Measurements from ENCODE around the gene TMEM255A. TPM values are rescaled to one million over a fixed set of nuclear protein-coding genes. Genes with fewer than 3 reads are reported as not detected.

The TMEM255A gene
- total and polyA plus RNA-seq, 2 of the 4 experiments (the other 2 are of a cell fraction): 0.03 TPM; not detected in 1

DNA sequence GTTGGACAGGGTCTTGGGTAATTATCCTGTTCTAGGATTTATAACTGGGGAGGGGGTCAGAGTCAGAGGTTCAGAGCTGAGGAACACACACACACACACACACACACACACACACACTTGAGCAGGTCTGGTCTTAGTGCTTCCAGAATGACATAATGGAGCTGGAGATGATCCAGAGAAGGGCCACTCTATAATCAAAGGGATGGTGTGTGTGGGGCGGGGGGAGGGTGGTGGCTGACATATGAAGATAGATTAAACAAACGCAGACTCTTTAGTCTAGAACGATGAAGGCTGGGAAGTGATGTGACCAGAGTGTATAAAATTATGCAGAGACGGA lies 434 bp upstream of the TMEM255A start:
- Histone ChIP-seq H3K36me3 (ENCODE audit: control insufficient read depth, insufficient read depth, low read length) (no peaks in the 10 kb centered on the region), H4K5ac (ENCODE audit: low read depth, low read length) (no peak overlapping the region), H4K8ac (ENCODE audit: low read depth in 2 of 2, low read length in 2 of 2) (no peak overlapping the region), H3K23ac (ENCODE audit: low read depth, low read length) (no peak overlapping the region), H3K4me2 (ENCODE audit: low read depth, low read length) (no peak overlapping the region), H2BK120ac (ENCODE audit: low read depth, low read length) (no peak overlapping the region), H3K79me1 (ENCODE audit: low read depth in 1 of 2, low read length in 2 of 2) (no peaks in the 10 kb centered on the region), H3K4me3 (ENCODE audit: insufficient read depth, low read depth, low read length) (no peak overlapping the region), H3K9me3 (ENCODE audit: control insufficient read depth, insufficient read depth, low read length) (peaks cover 2% of the 10 kb centered on the region; the same call in 1 of the 2 replicates), H3K27ac (ENCODE audit: insufficient read depth, low read length) (no peak overlapping the region), H3K56ac (ENCODE audit: extremely low read depth, insufficient read depth, low read length) (no peak overlapping the region), H3K14ac (replicated peaks; ENCODE audit: low read depth, low read length) (no peak overlapping the region), H3K9me1 (ENCODE audit: insufficient read depth, low read length) (no peaks in the 10 kb centered on the region), H3K9ac (ENCODE audit: low read depth, low read length) (no peak overlapping the region), H3K4ac (ENCODE audit: low read depth, low read length) (no peak overlapping the region), H2BK15ac (ENCODE audit: low read depth, low read length) (no peak overlapping the region), H3K18ac (ENCODE audit: low read depth, low read length) (no peak overlapping the region), H2AFZ (replicated peaks; ENCODE audit: low read length, poor library complexity) (no peak overlapping the region), H3K4me1 (ENCODE audit: control insufficient read depth, insufficient read depth, low read length) (no peaks in the 10 kb centered on the region), H2BK5ac (ENCODE audit: low read depth, low read length, poor library complexity, severe bottlenecking) (no peak overlapping the region), H2AK9ac (replicated peaks; ENCODE audit: low read depth, low read length, poor library complexity) (no peak overlapping the region), H3K27me3 (ENCODE audit: control insufficient read depth, insufficient read depth, low read length) (peaks cover 34% of the 10 kb centered on the region), H2BK20ac (ENCODE audit: low read depth, low read length) (no peak overlapping the region), H4K20me1 (ENCODE audit: insufficient read depth, low read length) (no peaks in the 10 kb centered on the region; the same call in 1 of the 2 replicates), H4K91ac (ENCODE audit: insufficient read depth, low read depth, low read length) (no peak overlapping the region), H2AK5ac (ENCODE audit: low read depth, low read length) (no peak overlapping the region)
- CTCF ChIA-PET: no interaction called here
- dilution Hi-C loops (cut with HindIII; ENCODE audit: low sequenced_read_pairs, unreplicated experiment) (no loop called here), in situ Hi-C loops (cut with MboI; ENCODE audit: low sequenced_read_pairs) (no loop called here), intact Hi-C loops (cut with micrococcal nuclease) (loop anchor here (10.0 kb wide), 1 partner anchor 163 kb away; no protein-coding TSS in a partner anchor)
- no CpG with 5 or more reads among the region's 4 CpGs for WGBS, 2 experiments (ENCODE audit: extremely low coverage in 2 of 2, insufficient read length in 1 of 2)
- BruUV-seq (replicated peaks): no TSS peak
- TF ChIP-seq POLR2A (IDR thresholded peaks at IDR 0.05; ENCODE audit: low read depth, low read length) (no peak), FOS (IDR thresholded peaks at IDR 0.05; ENCODE audit: low read depth, low read length) (no peak), ELK1 (IDR thresholded peaks at IDR 0.05; ENCODE audit: borderline replicate concordance, low read depth, low read length) (no peak), CHD1 (IDR thresholded peaks at IDR 0.05; ENCODE audit: low read depth, low read length) (no peak), MXI1 (IDR thresholded peaks at IDR 0.05; ENCODE audit: borderline replicate concordance, low read depth, low read length) (no peak), USF2 (IDR thresholded peaks at IDR 0.05; ENCODE audit: low read depth, low read length) (no peak), RCOR1 (IDR thresholded peaks at IDR 0.05; ENCODE audit: insufficient replicate concordance, low read length) (no peak), RFX5 (IDR thresholded peaks at IDR 0.05; ENCODE audit: low read depth, low read length) (no peak), CTCF (conservative IDR thresholded peaks at IDR 0.05; ENCODE audit: low read depth, low read length) (no peak)
- POLR2A ChIA-PET (ENCODE audit: unreplicated experiment): no interaction called here
- ATAC-seq (ENCODE audit: low read depth): no peak
- no peak for DNase-seq
